A673 (cell line): ENCODE measurements around the gene TTPAL.

Experiments
- CTCF ChIP-seq: fragments of 300-800, 200-600 bp; sonication (generic); conservative IDR thresholded peaks from 2 replicates; pipeline ENCODE4 v1.5.1; 2017; ENCODE audit warnings: low read depth, mild to moderate bottlenecking, antibody characterized with exemption, low read length, moderate library complexity, mixed read lengths
- EZH2 ChIP-seq: fragments of 200-600 bp; sonication (generic); IDR thresholded peaks from 2 replicates; pipeline ENCODE4 v1.6.1; 2017; ENCODE audit warnings: borderline replicate concordance, low read depth, mild to moderate bottlenecking, mixed read lengths, antibody characterized with exemption, low read length; ENCODE audit not compliant: poor library complexity, severe bottlenecking

DNA sequence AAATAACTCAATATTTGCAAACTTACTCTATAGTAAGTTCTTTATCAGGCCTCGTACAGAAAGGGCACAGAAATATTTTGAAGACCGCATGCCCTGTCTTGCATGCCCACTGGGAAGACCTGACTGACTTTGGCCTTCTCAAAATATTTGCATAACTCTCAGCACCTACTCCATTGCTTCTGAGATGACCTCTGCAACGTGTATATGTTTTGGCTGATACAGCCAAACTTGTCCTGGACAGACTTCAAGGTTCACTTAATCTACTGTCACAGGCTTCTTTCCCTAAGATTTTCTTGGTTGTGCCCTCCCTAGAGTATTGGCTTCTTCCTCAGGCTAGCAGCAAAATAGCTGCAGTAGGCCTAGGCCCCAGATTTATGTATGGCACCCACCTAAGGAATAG, 67.7 kb downstream of the TTPAL start:
- no peak for TF ChIP-seq EZH2
- no peak for TF ChIP-seq CTCF
